HCT116 (cell line): ENCODE measurements around the gene ESYT3. TPM values are rescaled to one million over a fixed set of nuclear protein-coding genes. Genes with fewer than 3 reads are reported as not detected.
A peak's percentile ranks its signal among the peaks of the same experiment; 100 is the strongest.

Experiments
- ATAC-seq: fragments of 200-7000 bp; cut with Tn5 transposase; 2 replicates; pipeline ENCODE4 v1.9.1; 2020; ENCODE audit warnings: mild to moderate bottlenecking, moderate library complexity
- BruUV-seq: library from RNA; stranded (reverse); fragments of 400-500 nt; replicated peaks from 2 replicates; lab custom pipeline; 2021; lab: Mats Ljungman, UMichigan
- CTCF ChIA-PET: fragments of 300-600 bp; sonication (Branson Sonifier 250); formaldehyde crosslinking; loops from one replicate; lab custom pipeline; 2021; ENCODE audit warnings: antibody characterized with exemption; lab: Charles Lee
- POLR2A ChIA-PET: fragments of 300-600, 350-600 bp; sonication (Branson Sonifier 250); formaldehyde crosslinking; loops from one replicate; lab custom pipeline; 2021; ENCODE audit warnings: antibody characterized with exemption; lab: Charles Lee
- RAD21 ChIA-PET, 2 experiments: fragments of 300-600 bp; sonication (Branson Sonifier 250); formaldehyde crosslinking; loops; one replicate each; lab custom pipeline; 2023; ENCODE audit warnings: low total read pairs in 2 of 2; ENCODE audit not compliant: uncharacterized antibody in 2 of 2, unreplicated experiment in 2 of 2, low non-redundant PET in 1 of 2; lab: Charles Lee
- DNase-seq: peaks from one replicate; pipeline ENCODE4 v3.0.0-alpha.2; 2010; ENCODE audit warnings: low read depth, low spot score
- H2AFZ ChIP-seq: fragments of 200-600 bp; shearing (Covaris generic), sonication (generic); 2 replicates; pipeline ENCODE4 v1.6.1; 2017; ENCODE audit warnings: low read depth, mixed run types, mixed read lengths, antibody characterized with exemption, low read length; ENCODE audit not compliant: poor library complexity, severe bottlenecking
- H3K27ac ChIP-seq: 2 replicates; pipeline ENCODE4 v1.5.1; 2012; ENCODE audit warnings: low read depth, low read length
- H3K27me3 ChIP-seq: fragments of 200-600 bp; sonication (generic); 2 replicates; pipeline ENCODE4 v1.6.1; 2016; ENCODE audit warnings: mixed run types, low read length, mixed read lengths; ENCODE audit not compliant: insufficient read depth
- H3K36me3 ChIP-seq, 2 experiments: fragments of 200-500 bp in 1 of 2; fragments of 200-600 bp in 1 of 2; sonication (Bioruptor generic) in 1 of 2; sonication (generic) in 1 of 2; 2 replicates each; pipeline versions ENCODE4 v1.5.1 to v1.6.1; 2014 to 2016; ENCODE audit warnings: low read length in 2 of 2, inconsistent platforms in 1 of 2, mixed read lengths in 1 of 2, mixed run types in 1 of 2; ENCODE audit not compliant: insufficient read depth in 2 of 2, control insufficient read depth in 1 of 2
- H3K4me1 ChIP-seq, 2 experiments: fragments of 200-600 bp in 1 of 2; sonication (generic) in 1 of 2; 2 replicates each; pipeline versions ENCODE4 v1.5.1 to v1.6.1; 2012 to 2017; ENCODE audit warnings: low read length in 2 of 2, inconsistent platforms in 1 of 2, mild to moderate bottlenecking in 1 of 2, mixed read lengths in 1 of 2, mixed run types in 1 of 2, moderate library complexity in 1 of 2; ENCODE audit not compliant: insufficient read depth in 2 of 2, control insufficient read depth in 1 of 2
- H3K4me2 ChIP-seq: fragments of 200-600 bp; sonication (generic); 2 replicates; pipeline ENCODE4 v1.6.1; 2017; ENCODE audit warnings: mixed run types, low read length, mixed read lengths
- H3K4me3 ChIP-seq, 2 experiments: fragments of 200-600 bp in 1 of 2; sonication (generic) in 1 of 2; replicated peaks in 1 of 2; 2 replicates each; pipeline ENCODE4 v1.5.1; 2011 to 2016; ENCODE audit warnings: low read length in 2 of 2, control low read depth in 1 of 2, low read depth in 1 of 2, mild to moderate bottlenecking in 1 of 2, mixed read lengths in 1 of 2, mixed run types in 1 of 2
- H3K79me2 ChIP-seq: fragments of 200-600 bp; sonication (generic); 2 replicates; pipeline ENCODE4 v1.6.1; 2017; ENCODE audit warnings: mild to moderate bottlenecking, mixed run types, low read length, moderate library complexity, mixed read lengths; ENCODE audit not compliant: insufficient read depth
- H3K9ac ChIP-seq: fragments of 200-600 bp; sonication (generic); 2 replicates; pipeline ENCODE4 v1.6.1; 2016; ENCODE audit warnings: low read length, mixed read lengths
- H3K9me2 ChIP-seq: fragments of 200-600 bp; sonication (generic), shearing (Covaris generic); 2 replicates; pipeline ENCODE4 v1.6.1; 2017; ENCODE audit warnings: mixed run types, mild to moderate bottlenecking, moderate library complexity; ENCODE audit not compliant: insufficient read depth
- H3K9me3 ChIP-seq, 2 experiments: fragments of 200-500 bp in 1 of 2; fragments of 200-600 bp in 1 of 2; sonication (Bioruptor generic) in 1 of 2; sonication (generic) in 1 of 2; 2 replicates each; pipeline ENCODE4 v1.6.1; 2014 to 2017; ENCODE audit warnings: low read length in 2 of 2, mixed read lengths in 2 of 2, inconsistent platforms in 1 of 2, low read depth in 1 of 2, mild to moderate bottlenecking in 1 of 2, mixed run types in 1 of 2, moderate library complexity in 1 of 2; ENCODE audit not compliant: control insufficient read depth in 1 of 2, insufficient read depth in 1 of 2
- H4K20me1 ChIP-seq: fragments of 200-600 bp; sonication (generic), shearing (Covaris generic); 2 replicates; pipeline ENCODE4 v1.6.1; 2017; ENCODE audit warnings: mixed run types, mild to moderate bottlenecking, moderate library complexity; ENCODE audit not compliant: insufficient read depth
- CTCF ChIP-seq, 3 experiments: fragments of 200-600 bp in 1 of 3; sonication (generic) in 1 of 3; IDR thresholded peaks in 2 of 3; conservative IDR thresholded peaks in 1 of 3; 2 replicates each; pipeline ENCODE4 v1.5.1; 2012 to 2017; ENCODE audit warnings: low read depth in 2 of 3, low read length in 2 of 3, antibody characterized with exemption in 1 of 3, borderline replicate concordance in 1 of 3, control low read depth in 1 of 3, mild to moderate bottlenecking in 1 of 3, mixed read lengths in 1 of 3, mixed run types in 1 of 3, moderate library complexity in 1 of 3; ENCODE audit not compliant: insufficient read depth in 1 of 3
- EZH2phosphoT487 ChIP-seq: fragments of 200-600 bp; IDR thresholded peaks from 2 replicates; pipeline ENCODE4 v1.6.1; 2018; ENCODE audit warnings: antibody characterized with exemption, borderline replicate concordance
- JUND ChIP-seq: IDR thresholded peaks from 2 replicates; pipeline ENCODE4 v1.6.1; 2012
- POLR2AphosphoS5 ChIP-seq: IDR thresholded peaks from 2 replicates; pipeline ENCODE4 v1.6.1; 2011; ENCODE audit warnings: mild to moderate bottlenecking, low read depth, low read length, moderate library complexity
- RAD21 ChIP-seq: IDR thresholded peaks from 2 replicates; pipeline ENCODE4 v1.6.1; 2012; ENCODE audit warnings: low read depth, mild to moderate bottlenecking
- intact Hi-C: fragments of 100-400 bp; cut with micrococcal nuclease; formaldehyde crosslinking; loops from 2 replicates; pipeline ENCODE4 v1.10.0; 2022
- total RNA-seq: library from RNA; stranded (reverse); gene quantifications from one replicate; pipeline ENCODE4 v1.2.1, GENCODE V29; 2021; ENCODE audit not compliant: unreplicated experiment
- TF ChIP-seq, protein P1 (sequence below): IDR thresholded peaks from 2 replicates; pipeline ENCODE4 v1.6.1; 2012

Gene ESYT3
- total RNA-seq, 1 experiment from 2014 or later: 0.05 TPM

DNA sequence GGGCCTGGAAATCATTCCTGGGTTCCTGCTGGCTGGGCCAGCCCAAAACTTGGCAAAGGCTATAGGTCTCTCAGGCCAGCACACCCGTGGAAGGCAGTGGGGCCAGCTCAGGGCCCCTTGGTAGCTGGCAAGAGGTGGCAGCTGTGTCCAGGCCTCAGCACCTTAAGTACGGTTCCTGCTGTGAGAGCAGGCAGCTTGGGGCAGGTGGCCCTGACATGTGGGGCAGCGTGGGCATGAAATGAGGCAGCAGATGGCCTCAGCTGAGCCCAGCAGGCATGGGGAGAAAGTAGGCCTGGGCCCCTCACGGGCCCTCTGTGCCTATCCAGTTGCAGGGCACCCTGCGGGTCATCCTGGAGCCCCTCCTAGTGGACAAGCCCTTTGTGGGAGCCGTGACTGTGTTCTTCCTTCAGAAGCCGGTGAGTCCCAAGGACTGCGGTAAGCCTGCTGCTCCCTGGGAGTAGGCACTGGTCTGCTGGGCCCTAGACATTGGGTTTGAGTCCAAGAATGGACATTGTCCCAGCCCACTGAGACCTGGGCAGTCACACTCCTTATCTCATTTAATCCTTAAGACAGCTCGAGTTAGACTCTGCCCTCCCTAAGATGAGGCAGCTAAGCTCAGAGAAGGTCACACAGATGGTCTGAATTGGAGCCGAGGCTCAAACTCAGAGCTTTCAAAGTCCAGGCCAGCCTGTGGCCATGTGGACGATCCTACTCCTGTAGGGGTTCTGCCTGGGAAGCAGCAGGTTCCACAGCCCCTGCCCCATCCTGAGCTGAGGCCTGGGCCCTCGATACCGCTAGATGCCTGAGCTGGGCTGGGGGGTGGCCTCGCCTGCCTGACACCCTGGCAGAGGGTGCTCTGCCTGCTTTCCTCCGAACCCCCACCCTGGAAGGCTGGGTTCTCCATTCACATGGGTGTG is 25.5 kb downstream of the ESYT3 start:
- H3K9me3 ChIP-seq: no peaks in the 10 kb centered on the region
- H3K27ac ChIP-seq: no peak overlapping the region
- POLR2A ChIA-PET: no interaction called here
- no peak overlapping the region for H3K4me2 ChIP-seq
- TF ChIP-seq EZH2phosphoT487 (no peak), JUND (no peak), RAD21 (peak; percentile 46), CTCF (IDR thresholded peaks at IDR 0.05 in 2 of 3, conservative IDR thresholded peaks at IDR 0.05 in 1 of 3; ENCODE audit: borderline replicate concordance in 1 of 3, insufficient read depth in 1 of 3, low read depth in 2 of 3, low read length in 2 of 3) (peak in 2 of 3 experiments; percentile 4 to 11; a peak in 1 of 6 replicates), POLR2AphosphoS5 (no peak)
- TF ChIP-seq, protein P1, sequence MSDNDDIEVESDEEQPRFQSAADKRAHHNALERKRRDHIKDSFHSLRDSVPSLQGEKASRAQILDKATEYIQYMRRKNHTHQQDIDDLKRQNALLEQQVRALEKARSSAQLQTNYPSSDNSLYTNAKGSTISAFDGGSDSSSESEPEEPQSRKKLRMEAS: no peak
- CTCF ChIA-PET: interaction anchor here (1.4 to 1.6 kb wide), 3 partner anchors 12 to 464 kb away, joined by 3 to 7 read pairs (median 4); no protein-coding TSS in a partner anchor
- BruUV-seq: no TSS peak
- no peaks in the 10 kb centered on the region for H3K36me3 ChIP-seq
- intact Hi-C loops: loop anchor here (5.0 kb wide), 1 partner anchor 457 kb away; no protein-coding TSS in a partner anchor
- H3K9me2 ChIP-seq: no peaks in the 10 kb centered on the region
- no peaks in the 10 kb centered on the region for H3K79me2 ChIP-seq
- H3K27me3 ChIP-seq: no peaks in the 10 kb centered on the region
- H3K4me3 ChIP-seq: no peak overlapping the region
- peaks cover 0 to 5% of the 10 kb centered on the region in 2 experiments; a peak in 1 of 4 replicates for H3K4me1 ChIP-seq
- no peak overlapping the region for H2AFZ ChIP-seq
- ATAC-seq: peak; percentile 26; the same call in 1 of the 2 replicates
- RAD21 ChIA-PET: no interaction called here
- DNase-seq: no peak
- H3K9ac ChIP-seq: no peak overlapping the region
- no peaks in the 10 kb centered on the region for H4K20me1 ChIP-seq
